AG09309 (cell line): ENCODE data around the gene BTD.
"Not testable (repeated sequence)": the region's sequence is repeated elsewhere in the genome, so short reads cannot be mapped to it uniquely, and the experiment has no call there.

Experiments
- DNase-seq: peaks from one replicate; pipeline ENCODE4 v3.0.0-alpha.2; 2010; ENCODE audit warnings: low read depth
- H3K4me3 ChIP-seq: 2 replicates; pipeline ENCODE4 v1.5.1; 2011; ENCODE audit warnings: mild to moderate bottlenecking, low read depth, low read length, moderate library complexity; ENCODE audit not compliant: control insufficient read depth
- CTCF ChIP-seq: IDR thresholded peaks from 2 replicates; pipeline ENCODE4 v1.5.1; 2011; ENCODE audit warnings: mild to moderate bottlenecking, low read depth, low read length, inconsistent platforms; ENCODE audit not compliant: insufficient read depth, control insufficient read depth; ENCODE audit errors: missing control alignments

Gene BTD

GRCh38 chr3:15614958-15615357 lies 13.4 kb downstream of the BTD start:
- no peak overlapping the region for H3K4me3 ChIP-seq
- DNase-seq: no peak
- no peak for TF ChIP-seq CTCF

- no peak for TF ChIP-seq CTCF
- DNase-seq: no peak
- no peak overlapping the region for H3K4me3 ChIP-seq
Observed at GRCh38 chr3:15616053-15616452, 14.5 kb downstream of the BTD start.

GRCh38 chr3:15619659-15620464 lies 18.3 kb downstream of the BTD start:
- DNase-seq: not testable (repeated sequence)

GRCh38 chr3:15623535-15624440 lies 22.2 kb downstream of the BTD start:
- TF ChIP-seq CTCF: no peak
- no peak for DNase-seq
- no peak overlapping the region for H3K4me3 ChIP-seq

More at GRCh38 chr3:15619659-15620464, 18.3 kb downstream of the BTD start:
- H3K4me3 ChIP-seq: not testable (repeated sequence)

- DNase-seq: no peak
- no peak overlapping the region for H3K4me3 ChIP-seq
- TF ChIP-seq CTCF: no peak
Observed at GRCh38 chr3:15628967-15629366, 27.4 kb downstream of the BTD start.

GRCh38 chr3:15629860-15630597 lies 28.5 kb downstream of the BTD start:
- no peak overlapping the region for H3K4me3 ChIP-seq
- TF ChIP-seq CTCF: peak; percentile 71
- DNase-seq: peak; percentile 59
